Gastroesophageal sphincter (tissue), 4 donors: ENCODE data around the gene LYRM4. TPM values are rescaled to one million over a fixed set of nuclear protein-coding genes. Genes with fewer than 3 reads are reported as not detected.
"Not testable (repeated sequence)": the region's sequence is repeated elsewhere in the genome, so short reads cannot be mapped to it uniquely, and the experiment has no call there.

Source experiments
- ATAC-seq: fragments of 150-250 bp; one replicate; pipeline ENCODE4 v1.9.1; 2016; ENCODE audit warnings: mild to moderate bottlenecking, moderate library complexity
- H3K27ac ChIP-seq, 4 donors: fragments of 200-600 bp; sonication (generic) in 3 of 4; 1 replicate in 3 of 4; 2 replicates in 1 of 4; pipeline ENCODE4 v1.5.1; 2016 to 2019
- H3K27me3 ChIP-seq: fragments of 200-600 bp; sonication (generic); one replicate; pipeline ENCODE4 v1.5.1; 2019
- H3K36me3 ChIP-seq, 2 donors: fragments of 200-600 bp; sonication (generic); one replicate each; pipeline ENCODE4 v1.5.1; 2019; ENCODE audit warnings: control low read depth in 1 of 2
- H3K4me1 ChIP-seq, 3 donors: fragments of 200-600 bp; sonication (generic); 1 replicate in 2 of 3; 2 replicates in 1 of 3; pipeline ENCODE4 v1.5.1; 2016 to 2019; ENCODE audit warnings: control low read depth in 2 of 3
- H3K4me3 ChIP-seq, 2 donors: fragments of 200-600 bp; sonication (generic); one replicate each; pipeline ENCODE4 v1.5.1; 2019; ENCODE audit warnings: mild to moderate bottlenecking in 1 of 2, moderate library complexity in 1 of 2
- H3K9me3 ChIP-seq, 3 donors: fragments of 200-600 bp; sonication (generic); one replicate each; pipeline ENCODE4 v1.5.1; 2017 to 2019; ENCODE audit warnings: control low read depth in 2 of 3
- EP300 ChIP-seq: sonication (generic); formaldehyde crosslinking; IDR thresholded peaks from one replicate; pipeline ENCODE4 v1.6.1; 2017; ENCODE audit warnings: antibody characterized with exemption, mild to moderate bottlenecking
- POLR2A ChIP-seq, 2 donors: fragments of 450-650 bp; IDR thresholded peaks; one replicate each; pipeline ENCODE4 v1.6.1; 2017; ENCODE audit warnings: antibody characterized with exemption in 2 of 2, mild to moderate bottlenecking in 2 of 2, moderate library complexity in 1 of 2
- POLR2AphosphoS5 ChIP-seq: sonication (generic); formaldehyde crosslinking; IDR thresholded peaks from one replicate; pipeline ENCODE4 v1.6.1; 2017; ENCODE audit warnings: antibody characterized with exemption
- WGBS, 2 donors: methylation state at CpG; one replicate each; pipeline ENCODE4 v1.1.5; 2018; ENCODE audit warnings: low coverage in 1 of 2; 5-methylcytosine and 5-hydroxymethylcytosine counted together
- total RNA-seq, 4 donors: library from RNA; depleted of rRNA; stranded (reverse); fragments of >200 nt; gene quantifications; one replicate each; pipeline ENCODE4 v1.1.0, GENCODE V29; 2016
- TF ChIP-seq, protein P1 (sequence below), 4 experiments: fragments of 200-600 bp in 2 of 4; fragments of 450-650 bp in 2 of 4; sonication (generic) in 1 of 4; IDR thresholded peaks; one replicate each; pipeline ENCODE4 v1.5.1; 2017 to 2019; ENCODE audit warnings: antibody characterized with exemption in 4 of 4, mild to moderate bottlenecking in 2 of 4, moderate library complexity in 2 of 4

Gene LYRM4
- total RNA-seq, 4 donors from 2014 or later = 16.4 to 27.9 (median 20.5) TPM

DNA sequence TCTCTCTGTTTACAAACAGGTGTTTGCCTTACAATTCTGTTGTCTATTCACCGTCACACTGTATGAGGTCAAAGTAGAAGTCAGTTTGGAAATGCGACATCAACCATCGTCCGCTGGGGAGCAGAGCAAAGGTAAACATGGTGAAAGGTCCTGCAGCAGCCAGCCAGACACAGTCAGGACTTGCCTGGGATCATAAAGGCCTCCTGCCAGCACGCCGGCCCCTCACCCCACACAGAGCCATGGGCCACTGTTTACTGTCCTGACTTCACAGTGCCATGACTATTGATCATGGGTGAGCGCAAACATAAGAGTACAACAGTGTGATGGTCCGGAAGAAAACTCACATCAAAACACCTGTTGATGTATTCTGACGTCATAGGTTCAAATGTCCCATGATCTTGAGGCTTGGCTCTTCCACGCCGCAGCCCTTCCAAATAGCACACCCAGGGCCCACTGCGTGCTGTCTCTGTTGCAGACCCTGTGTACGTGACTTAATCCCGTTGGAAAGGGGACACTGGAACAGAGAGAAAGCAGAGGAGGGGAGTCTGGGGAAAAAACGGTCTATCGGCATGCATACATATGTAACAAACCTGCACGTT, 192.5 kb downstream of the LYRM4 start:
- Histone ChIP-seq H3K4me3 (no peak overlapping the region), H3K27me3 (no peaks in the 10 kb centered on the region), H3K4me1 (no peaks in the 10 kb centered on the region), H3K27ac (no peak overlapping the region), H3K36me3 (no peaks in the 10 kb centered on the region), H3K9me3 (no peaks in the 10 kb centered on the region)
- no peak for ATAC-seq
- 95 to 96% methylated on average over 9 to 15 of the region's 17 CpGs for WGBS, 2 donors
- TF ChIP-seq, protein P1, sequence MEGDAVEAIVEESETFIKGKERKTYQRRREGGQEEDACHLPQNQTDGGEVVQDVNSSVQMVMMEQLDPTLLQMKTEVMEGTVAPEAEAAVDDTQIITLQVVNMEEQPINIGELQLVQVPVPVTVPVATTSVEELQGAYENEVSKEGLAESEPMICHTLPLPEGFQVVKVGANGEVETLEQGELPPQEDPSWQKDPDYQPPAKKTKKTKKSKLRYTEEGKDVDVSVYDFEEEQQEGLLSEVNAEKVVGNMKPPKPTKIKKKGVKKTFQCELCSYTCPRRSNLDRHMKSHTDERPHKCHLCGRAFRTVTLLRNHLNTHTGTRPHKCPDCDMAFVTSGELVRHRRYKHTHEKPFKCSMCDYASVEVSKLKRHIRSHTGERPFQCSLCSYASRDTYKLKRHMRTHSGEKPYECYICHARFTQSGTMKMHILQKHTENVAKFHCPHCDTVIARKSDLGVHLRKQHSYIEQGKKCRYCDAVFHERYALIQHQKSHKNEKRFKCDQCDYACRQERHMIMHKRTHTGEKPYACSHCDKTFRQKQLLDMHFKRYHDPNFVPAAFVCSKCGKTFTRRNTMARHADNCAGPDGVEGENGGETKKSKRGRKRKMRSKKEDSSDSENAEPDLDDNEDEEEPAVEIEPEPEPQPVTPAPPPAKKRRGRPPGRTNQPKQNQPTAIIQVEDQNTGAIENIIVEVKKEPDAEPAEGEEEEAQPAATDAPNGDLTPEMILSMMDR (IDR thresholded peaks at IDR 0.05) = no peak
- no peak for TF ChIP-seq POLR2A (IDR thresholded peaks at IDR 0.05)
- no peak for TF ChIP-seq EP300
- no peak for TF ChIP-seq POLR2AphosphoS5

DNA sequence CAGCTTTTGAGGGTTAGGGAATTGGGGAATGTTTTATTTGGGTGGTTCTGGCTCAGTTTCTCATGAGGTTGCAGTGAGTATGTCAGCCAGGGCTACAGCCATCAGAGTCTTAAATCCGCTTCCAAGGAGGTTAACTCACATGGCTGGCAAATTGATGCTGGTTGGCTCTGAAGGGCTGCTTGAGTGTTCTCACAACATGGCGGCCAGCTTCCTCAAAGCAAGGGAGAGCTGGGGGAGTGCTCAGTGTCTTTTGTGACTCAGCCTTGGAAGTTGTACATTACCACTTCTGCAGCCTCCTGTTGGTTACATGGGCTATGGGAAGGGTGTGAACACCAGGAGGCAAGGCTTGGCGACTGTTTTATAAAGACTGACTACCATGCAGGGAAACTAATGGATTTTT, 193.4 kb downstream of the LYRM4 start:
- H3K27me3 ChIP-seq = no peaks in the 10 kb centered on the region
- no peaks in the 10 kb centered on the region for H3K4me1 ChIP-seq
- TF ChIP-seq EP300 (no peak), POLR2A (IDR thresholded peaks at IDR 0.05) (no peak), POLR2AphosphoS5 (no peak)
- TF ChIP-seq, protein P1 (IDR thresholded peaks at IDR 0.05) = no peak
- H3K9me3 ChIP-seq = no peaks in the 10 kb centered on the region
- H3K27ac ChIP-seq = no peak overlapping the region
- no peaks in the 10 kb centered on the region for H3K36me3 ChIP-seq
- no peak for ATAC-seq
- H3K4me3 ChIP-seq = no peak overlapping the region
- 100% methylated on average over 1 to 3 of the region's 3 CpGs for WGBS, 2 donors

DNA sequence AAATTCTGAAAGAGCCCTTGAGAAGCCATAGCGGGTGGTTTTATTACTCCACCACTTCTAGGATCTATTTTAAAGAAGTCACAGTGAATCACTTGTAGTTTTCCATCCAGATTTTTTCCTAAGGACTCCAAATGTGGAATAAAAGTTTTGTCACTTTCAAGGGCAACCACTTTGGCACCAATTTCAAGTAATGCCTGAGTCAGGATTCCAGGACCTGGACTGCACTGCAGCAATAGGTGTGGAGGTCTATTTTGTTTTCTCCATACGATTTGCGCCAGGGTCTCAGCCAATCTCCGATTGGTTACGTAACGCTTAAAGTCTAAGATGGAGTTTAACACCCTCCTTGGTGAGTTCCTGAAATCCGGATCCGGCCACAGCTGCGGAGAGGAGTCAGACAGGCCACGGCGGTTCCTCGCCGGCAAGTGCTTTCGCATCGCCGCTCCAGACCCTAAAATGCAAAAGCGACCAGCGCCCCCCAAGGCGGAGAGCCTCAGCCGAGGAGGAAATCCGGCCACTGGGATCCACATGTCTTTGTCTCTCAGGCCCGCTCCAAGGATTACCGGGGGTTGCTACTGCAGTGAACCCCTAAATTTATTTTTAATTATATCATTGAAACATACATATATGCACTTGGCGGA, 194.2 kb downstream of the LYRM4 start:
- H3K9me3 ChIP-seq = no peaks in the 10 kb centered on the region
- 86 to 90% methylated on average over 7 to 24 of the region's 24 CpGs for WGBS, 2 donors
- no peaks in the 10 kb centered on the region for H3K27me3 ChIP-seq
- H3K36me3 ChIP-seq = no peaks in the 10 kb centered on the region
- H3K4me3 ChIP-seq = no peak overlapping the region
- ATAC-seq = no peak
- H3K4me1 ChIP-seq = no peaks in the 10 kb centered on the region
- no peak overlapping the region for H3K27ac ChIP-seq
- no peak for TF ChIP-seq EP300
- TF ChIP-seq, protein P1 (IDR thresholded peaks at IDR 0.05) = no peak
- TF ChIP-seq POLR2AphosphoS5 = no peak
- TF ChIP-seq POLR2A (IDR thresholded peaks at IDR 0.05) = no peak

DNA sequence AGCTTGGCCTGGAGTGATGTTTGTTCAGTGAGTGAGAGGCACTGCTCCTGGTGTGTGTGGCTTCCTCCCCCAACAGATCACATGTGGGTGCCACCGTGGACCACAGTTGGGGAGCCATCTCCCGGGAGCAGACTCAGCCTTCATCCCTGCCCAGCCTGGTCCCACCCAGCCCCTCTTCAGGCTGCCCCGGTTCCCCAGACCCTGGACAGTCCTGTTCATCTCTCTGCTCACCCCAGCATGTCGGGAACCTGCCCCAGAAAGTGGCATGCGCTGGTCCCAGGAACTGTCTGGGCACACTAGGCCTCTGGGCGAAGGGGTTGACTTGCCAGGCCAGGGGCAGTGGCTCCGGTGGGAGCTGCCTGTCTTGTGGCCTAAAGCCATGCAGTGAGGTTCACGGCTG, 197.1 kb downstream of the LYRM4 start:
- no peak for TF ChIP-seq POLR2AphosphoS5
- no peak for TF ChIP-seq EP300
- no peak for TF ChIP-seq POLR2A (IDR thresholded peaks at IDR 0.05)
- TF ChIP-seq, protein P1 (IDR thresholded peaks at IDR 0.05) = no peak
- Histone ChIP-seq H3K4me1 (no peaks in the 10 kb centered on the region), H3K36me3 (no peaks in the 10 kb centered on the region), H3K4me3 (no peak overlapping the region), H3K27ac (no peak overlapping the region), H3K9me3 (no peaks in the 10 kb centered on the region), H3K27me3 (no peaks in the 10 kb centered on the region)
- 80% methylated on average over 1 of the region's 8 CpGs; no CpG with 5 or more reads in 1 of the 2 donors for WGBS, 2 donors
- ATAC-seq = no peak

DNA sequence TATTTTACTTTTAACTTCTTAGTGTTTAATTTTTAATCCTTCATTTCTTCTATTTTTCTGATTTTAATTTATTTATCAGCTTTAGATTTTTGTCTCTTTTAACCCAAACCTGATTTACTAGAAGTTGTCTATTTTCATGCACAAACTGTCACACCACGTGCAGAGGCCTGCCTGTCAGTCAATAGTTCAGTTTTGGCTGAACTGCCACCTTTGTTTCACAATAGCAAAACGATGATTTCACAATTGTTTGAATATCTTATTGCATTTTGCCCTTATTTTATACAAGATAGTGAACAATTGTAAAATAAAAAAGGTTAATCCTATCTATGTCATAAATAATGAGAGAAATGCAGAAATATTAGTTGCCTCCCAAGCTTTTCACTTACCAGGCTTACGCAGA, 199.6 kb downstream of the LYRM4 start:
- H3K27me3 ChIP-seq = no peaks in the 10 kb centered on the region
- TF ChIP-seq EP300 = no peak
- TF ChIP-seq POLR2AphosphoS5 = no peak
- H3K36me3 ChIP-seq = no peaks in the 10 kb centered on the region
- no peak overlapping the region for H3K4me3 ChIP-seq
- WGBS, 2 donors = 52 to 77% methylated on average over 2 to 3 of the region's 3 CpGs
- H3K27ac ChIP-seq = no peak overlapping the region
- no peaks in the 10 kb centered on the region for H3K9me3 ChIP-seq
- no peaks in the 10 kb centered on the region for H3K4me1 ChIP-seq
- no peak for ATAC-seq

DNA sequence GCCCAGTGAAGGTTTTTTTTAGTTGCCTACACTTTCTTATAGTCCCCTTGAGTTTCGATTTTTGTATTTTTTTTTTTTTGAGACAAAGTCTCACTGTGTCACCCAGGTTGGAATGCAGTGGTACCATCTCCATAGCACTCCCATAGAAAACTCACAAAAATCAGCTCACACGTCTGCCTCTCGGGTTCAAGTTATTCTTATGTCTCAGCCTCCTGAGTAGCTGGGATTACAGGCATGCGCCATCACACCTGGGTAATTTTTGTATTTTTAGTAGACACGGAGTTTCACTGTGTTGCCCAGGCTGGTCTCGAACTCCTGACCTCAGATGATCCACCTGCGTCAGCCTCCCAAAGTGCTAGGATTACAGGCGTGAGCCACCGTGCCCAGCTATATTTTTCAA, 200.3 kb downstream of the LYRM4 start:
- not testable (repeated sequence) for H3K4me3 ChIP-seq, H3K27me3 ChIP-seq, H3K36me3 ChIP-seq, H3K4me1 ChIP-seq, H3K9me3 ChIP-seq, H3K27ac ChIP-seq, ATAC-seq
- 90 to 100% methylated on average over 4 to 9 of the region's 9 CpGs for WGBS, 2 donors
